NCI-H524 treated with DMSO at 0.1 percent for 48 hours (cell line): Measurements from ENCODE around the gene DEGS2.
A peak's percentile ranks its signal among the peaks of the same experiment; 100 is the strongest.

Experiments
- DNase-seq: peaks from one replicate; lab custom pipeline; 2025; lab: John Stamatoyannopoulos, UW

The DEGS2 gene

DNA sequence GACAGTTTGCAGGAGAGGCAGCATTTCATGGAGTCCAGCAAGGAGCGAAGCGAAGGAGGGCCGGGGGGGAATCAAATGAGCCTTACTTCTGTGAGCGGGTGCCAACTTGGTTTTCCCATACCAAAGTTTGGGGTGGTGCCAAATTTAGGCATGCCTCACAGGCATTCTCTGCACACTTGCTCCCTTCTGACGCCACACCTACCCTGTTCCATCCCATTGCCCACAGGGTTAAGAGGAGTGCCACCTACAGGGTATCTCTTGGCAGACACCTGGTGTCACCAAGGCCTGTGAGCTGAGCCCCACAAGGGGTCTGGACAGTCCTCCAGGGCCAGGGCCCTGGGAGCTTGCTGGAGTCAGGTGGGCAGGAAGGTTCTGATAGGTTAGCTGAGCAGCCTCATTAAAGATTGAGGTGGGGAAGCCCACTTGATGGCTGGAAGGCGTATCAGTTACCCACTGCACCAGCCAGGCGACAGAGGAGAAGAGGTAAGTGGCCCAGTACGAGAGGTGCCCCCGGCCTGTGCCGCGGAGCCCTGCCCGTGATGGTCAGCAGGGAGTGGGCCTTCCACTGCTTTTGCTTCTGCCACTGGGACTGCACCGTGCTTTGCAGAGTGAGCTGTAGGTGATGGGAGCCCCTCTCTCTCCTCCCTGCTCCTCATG, 45.2 kb downstream of the DEGS2 start:
- no peak for DNase-seq

DNA sequence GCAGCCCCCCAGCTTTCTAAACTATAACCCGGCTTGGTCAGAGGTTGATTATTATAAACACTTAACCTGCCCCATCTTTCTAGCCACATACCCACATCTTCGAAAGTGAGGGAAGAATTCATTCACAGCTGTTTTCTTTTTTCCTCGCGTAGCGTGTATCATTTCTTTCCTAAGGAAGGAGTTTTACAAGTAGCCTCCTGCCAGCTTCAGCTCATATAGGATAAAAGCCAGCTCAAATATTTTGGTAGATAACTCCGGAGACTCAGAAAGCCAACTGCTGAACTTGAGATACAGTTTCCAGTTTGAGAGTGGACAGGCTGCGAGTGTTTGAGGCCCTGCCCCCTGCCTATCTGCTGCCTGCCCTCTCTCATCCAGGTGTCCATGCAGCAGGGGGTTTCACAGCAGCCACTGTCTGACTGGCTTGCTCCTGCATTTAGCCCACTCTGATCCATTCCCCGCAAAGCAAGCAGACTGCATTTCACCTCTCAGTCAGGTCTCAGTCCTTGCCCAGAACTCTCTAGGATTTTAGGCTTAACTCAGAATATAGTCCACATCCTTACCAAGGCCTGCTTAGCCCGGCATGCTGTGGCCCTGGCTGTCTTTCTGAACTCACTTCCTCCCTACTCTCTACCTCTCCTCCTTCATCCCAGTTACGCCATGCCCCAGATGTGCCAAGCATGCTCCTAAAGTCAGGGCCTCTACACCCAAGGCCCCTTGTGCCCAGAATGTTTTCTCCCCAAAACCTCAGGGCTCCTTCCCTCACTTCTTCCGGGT, 47.3 kb downstream of the DEGS2 start:
- DNase-seq: no peak

DNA sequence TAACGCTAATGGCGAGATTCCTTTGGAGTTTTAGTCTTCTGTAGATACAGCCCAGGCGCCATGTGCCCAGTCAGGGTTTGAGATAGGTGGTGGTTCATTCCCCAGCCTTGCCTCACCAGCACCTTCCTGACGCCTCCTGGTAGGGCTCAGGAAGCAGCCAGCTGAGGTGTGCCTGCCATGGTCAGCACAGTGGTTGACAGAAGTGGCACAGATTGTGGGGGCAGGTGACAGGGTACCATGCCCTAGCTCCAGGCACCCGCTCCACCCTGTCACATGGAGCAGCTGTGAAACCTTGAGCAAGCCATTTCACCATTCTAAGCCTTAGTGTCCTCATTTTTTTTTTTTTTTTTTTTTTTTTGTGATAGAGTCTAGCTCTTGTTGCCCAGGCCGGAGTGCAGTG, 48.6 kb downstream of the DEGS2 start:
- no peak for DNase-seq

DNA sequence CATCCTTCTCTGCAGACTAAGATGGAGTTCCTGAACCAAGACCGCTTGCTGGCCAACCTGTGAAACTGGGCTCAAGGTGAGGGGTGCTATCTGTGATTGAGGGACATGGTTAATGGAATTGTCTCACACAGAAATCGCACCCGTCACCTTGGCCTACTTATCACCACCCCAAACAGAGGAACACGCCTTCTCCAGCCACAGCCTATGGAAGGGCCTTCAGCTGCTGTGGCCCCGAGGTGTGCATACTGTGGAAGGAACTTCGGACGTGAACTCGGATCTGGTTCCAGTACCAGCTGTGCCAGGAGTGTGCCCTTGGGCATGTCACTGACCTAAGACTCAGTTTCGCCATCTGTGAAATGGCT, 49.9 kb downstream of the DEGS2 start:
- no peak for DNase-seq

DNA sequence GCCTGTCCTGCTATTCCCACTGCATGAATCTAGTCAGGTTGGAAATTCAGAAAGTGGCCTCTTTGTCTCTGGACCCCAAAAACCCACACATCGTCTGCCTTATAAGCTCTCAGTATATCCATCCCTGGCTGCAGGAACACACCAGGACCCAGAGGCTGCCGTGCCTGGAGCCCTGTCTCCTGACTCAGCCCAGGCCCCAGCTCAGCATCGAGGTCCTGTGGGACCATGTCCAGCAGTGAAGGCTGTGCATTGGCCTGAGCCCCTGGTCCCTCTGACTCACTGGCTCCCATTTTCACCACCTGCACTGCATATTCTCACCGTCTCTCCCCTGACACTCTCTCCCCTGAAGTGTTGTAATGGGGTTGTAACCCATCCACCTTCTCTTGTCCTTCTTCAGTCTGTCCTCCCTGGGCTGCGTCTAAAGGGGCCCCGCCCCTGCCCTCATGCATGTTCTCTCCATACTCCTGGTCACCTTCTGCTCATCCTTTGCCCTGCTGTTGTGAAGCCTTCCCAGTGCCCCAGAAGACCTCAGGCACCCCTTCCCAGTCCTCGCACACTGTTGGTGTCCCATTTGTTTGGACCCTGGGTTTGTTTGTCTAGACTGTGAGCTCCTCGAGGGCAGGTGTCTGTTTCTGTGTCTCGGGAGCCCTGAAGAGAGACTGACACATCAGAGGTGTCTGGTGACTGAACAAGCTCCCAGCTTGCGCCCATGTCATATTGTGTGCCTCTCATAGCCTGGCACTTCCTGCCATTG, 50.4 kb downstream of the DEGS2 start:
- DNase-seq: no peak

DNA sequence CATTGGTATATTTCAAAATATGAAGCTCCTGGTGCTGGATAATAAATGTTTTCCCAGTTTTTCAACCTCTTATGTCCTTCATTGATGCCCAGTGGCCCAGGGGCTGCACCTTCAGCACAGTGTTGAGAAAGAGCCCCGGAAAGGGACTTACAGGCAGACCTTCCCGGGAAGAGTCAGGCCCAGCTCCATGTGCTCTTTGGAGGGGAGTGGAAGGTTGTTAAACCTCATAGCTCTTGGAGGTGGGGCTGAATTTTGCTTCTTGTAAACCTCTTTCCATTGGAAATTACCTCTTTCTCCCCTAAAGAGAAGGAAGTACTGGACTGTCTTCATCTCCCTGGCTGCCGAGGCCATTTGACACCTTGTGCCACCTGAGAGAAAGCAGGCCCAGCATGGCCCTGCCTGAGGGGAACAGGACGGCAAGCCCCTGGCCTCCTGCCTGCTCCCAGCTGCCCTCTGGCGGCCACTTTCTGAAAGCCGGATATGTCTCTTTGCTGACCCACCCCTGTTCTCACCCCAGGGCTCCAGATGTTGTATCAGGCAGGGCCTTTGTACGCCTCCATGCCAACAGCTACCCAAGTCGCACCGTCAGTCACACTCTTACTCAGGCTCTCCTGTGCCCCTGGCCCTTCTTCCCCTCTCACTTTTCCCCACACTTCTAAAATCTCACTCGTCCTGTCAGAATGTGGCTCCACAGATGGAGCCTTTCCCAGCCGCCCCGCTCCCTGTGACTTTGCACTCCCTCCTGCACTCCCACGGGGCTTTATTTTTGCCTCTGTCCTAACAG, 51.2 kb downstream of the DEGS2 start:
- peak; percentile 33 for DNase-seq

DNA sequence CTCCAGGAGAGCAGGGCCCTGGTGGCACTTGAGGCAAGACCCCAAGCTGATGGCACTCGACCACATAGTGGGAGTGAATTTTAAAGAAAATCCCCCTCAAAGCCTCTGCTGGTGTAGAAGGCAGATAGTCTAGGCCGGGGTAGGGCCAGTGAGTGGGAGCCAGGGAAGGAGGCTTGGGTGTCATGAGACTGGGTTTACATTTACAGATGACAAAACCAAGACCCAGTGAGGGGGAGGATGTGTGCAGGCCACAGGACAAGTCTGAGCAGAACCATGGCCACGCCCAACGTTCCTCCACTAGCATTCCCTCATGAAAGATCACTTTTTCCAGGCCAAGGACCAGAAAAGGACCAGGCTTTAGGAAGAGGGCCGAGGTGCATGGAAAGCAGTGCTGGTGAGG, 52.2 kb downstream of the DEGS2 start:
- DNase-seq: no peak

DNA sequence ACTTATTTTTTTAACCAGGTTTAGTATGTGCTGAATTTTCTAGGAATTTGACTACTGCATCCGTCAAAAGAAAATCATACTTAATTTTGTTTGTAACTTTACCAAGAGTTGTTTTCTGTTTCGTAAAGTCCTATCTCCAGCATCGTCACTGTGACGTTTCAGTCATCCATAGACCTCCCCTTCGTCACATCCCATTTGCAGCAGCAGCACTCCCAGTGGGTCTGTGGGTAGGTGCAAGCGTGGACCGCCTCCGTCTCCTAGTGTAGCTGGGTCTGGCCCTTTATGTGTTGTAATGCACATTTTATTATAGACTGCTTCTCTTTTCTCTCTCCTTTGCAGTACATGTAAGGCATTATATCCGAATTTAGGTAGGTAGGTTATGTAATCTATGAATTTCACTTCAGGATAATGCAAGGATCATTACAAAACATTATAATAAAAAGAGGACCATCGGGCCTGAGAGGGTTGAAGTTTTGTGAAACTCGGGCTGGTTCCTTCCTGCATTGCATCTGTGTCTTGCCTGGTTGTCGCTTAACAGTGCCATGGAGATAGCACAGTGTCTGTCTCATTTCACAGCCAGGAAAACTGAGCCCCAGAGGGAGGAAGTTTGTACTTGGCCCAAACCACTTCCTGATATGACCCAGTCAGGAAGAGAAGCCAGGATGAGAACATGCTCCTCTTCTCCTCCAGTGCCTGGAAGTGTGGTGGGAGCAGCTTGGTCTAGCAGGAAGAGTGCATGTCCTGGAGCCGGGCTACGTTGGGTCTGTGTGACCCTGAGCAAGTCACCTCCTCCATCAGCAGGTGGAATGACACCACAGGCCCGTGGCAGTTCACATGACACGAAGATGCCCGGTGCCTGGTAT, 53.0 kb downstream of the DEGS2 start:
- no peak for DNase-seq

DNA sequence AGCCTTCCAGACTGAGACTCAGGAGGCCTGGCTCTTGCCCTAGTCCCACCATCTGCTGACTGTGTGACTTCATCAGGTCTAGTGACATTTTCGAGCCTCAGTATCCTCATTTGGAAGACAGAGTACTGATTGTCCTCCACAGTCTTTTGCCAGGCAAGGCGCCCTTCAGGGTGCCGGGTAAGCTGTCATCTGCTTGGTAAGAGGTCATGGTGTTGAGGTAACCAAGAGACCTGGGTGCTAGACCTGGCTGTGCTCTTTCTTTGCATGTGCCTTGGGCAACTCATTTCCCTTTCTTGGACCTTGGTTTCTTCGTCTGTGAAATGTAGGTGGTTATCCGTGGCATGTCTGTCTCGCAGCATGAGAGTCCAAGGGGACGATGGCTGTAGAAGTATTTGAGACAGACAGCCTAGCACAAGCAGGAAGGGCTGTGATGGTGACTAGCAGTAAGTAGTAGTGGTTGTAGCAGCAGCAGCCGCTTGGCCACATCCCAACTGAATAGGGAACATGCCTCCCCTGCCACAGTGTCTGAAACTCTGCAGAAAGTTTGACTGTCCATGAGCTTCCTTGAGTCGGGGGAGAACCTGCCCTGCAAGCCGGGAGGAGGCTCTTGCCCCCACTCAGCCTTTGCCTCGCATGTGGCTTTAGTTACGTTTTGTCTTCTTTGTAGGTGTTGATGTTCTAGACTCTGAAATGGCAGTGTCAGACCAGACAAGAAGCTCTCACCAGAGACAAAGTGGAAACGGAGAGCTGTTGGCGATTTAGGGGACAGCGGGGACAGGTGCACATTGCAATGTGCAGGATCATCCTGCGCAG, 53.9 kb downstream of the DEGS2 start:
- DNase-seq: no peak

DNA sequence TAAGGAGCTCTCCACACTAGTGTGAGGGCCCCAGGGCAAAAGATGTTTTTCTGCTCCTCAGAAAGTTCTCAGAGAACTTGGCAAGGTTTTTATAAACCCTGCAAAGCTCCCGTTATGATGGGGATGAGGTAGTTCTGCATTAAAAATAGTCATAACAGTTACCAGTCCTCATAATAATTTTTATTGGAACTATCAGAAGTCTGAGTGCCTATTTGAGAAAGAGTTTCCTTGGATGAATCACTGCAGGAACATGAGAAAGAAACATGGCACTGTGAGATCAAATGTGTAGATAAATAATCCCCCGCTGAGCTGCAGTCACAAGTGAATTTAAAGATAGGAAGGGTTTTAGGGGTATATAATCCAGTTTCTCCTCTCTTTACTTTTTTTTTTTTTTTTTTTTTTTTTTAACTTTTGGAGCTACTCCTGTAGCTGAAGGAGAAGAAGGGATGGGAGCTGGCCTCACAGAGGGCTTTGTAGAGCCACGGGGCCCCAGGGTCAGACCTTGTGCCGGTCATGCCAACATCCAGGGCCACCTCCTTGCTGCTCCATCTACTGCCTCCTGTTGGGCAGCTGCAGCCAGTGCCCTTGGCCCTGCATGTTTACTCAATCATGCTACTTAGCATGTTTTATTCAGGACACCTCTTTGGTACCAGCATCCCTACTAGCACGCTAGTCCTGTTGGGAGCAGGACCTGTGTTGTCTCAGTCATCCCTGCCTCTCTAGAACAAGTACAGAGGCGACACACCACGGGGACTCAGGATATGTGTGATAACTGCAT, 54.7 kb downstream of the DEGS2 start:
- DNase-seq: no peak

DNA sequence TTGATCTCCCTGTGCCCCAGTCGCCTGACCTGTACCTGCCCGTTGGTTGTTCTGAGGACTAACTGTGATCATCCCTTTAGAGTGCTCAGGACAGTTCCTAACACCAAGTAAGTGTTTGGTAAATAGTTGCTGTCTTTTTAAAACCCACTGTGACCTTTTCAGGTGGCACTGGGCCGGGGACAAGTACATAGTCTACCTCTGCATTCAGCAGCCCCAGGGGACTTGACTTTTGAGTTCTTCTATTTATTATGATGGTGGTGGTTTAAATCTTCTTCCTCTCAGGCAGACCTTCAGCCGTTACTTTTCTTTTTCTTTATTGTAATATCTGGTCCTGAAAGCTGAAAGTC, 55.5 kb downstream of the DEGS2 start:
- DNase-seq: no peak

DNA sequence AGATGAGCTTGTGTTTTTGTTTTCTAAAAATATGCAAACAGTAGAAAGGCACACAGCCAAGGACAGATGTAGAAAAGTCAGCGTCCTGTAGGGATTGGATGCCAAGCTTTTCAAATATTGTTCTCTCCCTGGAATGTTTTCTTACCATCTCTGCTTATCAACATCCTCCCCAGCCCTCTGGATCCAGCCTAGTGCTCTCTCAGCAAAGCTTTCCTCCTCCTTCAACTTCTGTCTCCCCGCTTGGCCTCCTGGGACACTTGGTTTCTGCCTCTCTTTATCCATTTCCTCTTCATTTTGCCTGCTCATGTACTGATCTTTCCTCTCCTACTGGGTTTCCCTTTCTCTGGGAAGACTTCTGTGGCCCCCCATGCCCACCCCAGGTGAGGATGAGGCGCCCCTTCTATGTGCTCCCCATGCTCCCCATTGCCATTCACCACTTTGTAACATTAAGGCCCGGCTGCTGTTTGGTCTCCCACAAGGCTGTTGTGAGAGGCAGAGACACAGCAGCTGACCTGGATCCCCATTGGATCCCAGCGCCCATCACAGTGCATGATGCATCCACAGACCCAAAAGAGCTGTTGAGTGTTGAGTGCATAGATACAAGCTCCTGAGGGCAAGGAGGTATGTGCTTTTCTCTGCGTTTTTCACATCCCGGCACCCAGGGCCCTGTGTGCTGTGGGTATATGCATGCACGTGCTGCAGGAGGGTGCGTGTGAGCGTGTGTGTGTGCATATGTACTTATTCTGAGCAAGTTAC, 56.0 kb downstream of the DEGS2 start:
- no peak for DNase-seq

DNA sequence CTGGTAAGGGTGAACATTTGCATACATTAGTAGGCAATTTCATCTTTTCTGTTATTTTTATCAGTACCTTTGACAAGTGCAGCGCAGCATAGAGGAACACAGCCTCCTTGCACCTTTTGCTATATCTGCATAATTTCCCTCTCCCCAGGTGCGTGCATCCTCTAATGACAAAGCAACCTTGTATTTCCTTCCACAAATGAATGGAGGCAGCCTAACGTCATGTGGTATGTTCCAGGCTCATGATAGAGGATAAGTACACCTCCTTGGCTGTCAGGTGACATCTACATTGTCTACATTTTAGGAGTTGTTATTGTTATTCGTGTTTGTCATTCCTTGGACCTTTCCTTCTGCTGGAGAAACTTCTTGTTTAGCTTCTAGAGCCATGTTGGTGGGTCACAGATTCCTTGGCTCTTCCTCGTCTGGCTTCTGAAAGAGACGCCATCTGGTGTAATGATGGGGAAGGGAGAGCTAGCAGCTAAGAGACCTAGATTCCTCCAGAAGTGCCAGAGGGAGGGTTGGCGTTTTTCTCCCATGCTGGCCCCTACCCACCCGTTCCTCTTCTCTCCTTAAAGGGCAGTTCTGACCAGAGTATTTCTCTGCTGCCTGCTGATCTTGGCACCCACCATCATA, 57.2 kb downstream of the DEGS2 start:
- no peak for DNase-seq

DNA sequence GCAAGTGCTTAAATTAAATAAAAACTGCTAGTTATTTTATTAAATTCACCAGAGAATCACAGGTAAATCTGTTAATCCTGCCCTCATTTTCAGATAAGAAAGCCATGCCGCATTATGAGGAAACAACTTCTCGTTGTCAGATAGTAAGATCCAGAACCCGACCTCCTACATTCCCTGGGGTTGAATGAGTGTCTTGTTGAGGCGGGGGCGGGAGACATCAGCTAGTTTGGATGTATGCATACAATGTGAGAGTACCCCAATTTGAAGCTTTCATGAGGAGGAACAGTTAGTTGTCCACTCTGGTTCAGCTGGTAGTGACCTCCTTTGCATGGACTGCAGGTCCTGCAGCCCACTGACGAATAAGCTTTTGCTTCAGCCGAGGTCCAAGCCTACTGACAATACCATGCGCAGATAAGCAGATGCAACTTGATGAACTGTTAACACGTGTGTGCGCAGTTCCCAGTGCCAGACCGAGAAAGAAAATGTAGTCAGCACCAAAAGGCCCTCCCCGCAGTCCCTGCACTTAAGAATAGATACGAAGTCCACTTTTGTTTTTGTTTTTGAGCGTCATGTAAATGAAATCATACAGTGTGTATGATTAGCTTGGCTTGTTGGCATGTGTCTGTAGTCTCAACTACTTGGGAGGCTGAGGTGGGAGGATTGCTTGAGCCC, 59.3 kb downstream of the DEGS2 start:
- DNase-seq: no peak

DNA sequence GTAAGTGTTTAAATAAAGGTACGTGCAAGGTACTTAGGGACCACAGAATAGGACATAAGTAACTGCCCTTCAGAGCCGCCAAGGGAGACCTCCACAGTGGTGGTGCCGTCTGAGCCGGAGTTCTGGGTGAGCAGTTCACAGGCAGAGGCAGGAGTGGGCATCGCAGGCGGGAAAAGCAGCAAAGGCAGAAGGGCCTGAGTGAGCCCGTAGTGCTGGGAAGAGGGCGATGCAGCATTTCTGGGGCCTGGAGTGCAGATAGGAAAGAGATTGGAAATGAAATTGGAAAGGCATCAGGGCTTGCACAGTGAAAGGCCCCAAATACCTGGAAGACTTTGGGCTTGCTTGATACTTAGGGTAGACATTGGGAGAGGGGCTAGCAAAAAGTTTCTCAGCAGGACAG, 61.3 kb downstream of the DEGS2 start:
- DNase-seq: no peak

DNA sequence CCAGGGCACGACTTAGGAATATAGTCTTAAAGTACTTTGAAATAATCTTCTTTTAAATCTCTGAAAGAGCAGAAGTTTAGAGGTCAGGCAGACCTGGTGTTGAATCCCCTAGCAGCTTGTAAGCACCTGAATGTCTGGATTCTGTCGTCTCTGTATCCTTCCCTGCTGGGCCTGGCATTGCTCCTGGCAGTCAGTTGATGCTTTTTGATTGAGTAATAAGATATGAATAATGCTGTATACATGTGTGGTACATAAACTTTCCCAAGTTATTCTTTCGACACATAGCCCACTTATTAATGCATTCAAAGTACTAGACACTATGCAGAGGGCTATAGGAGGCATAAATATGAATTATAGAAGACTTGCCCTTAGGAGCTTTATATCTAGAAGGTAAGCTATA, 62.8 kb downstream of the DEGS2 start:
- no peak for DNase-seq
